Stimulated activated CD8-positive, alpha-beta memory T cell treated with anti-CD3 and anti-CD28 coated beads, Interleukin-12 subunit alpha, Interleukin-12 subunit beta, amount 100 ng/mL, for 4 hours (primary cell): ENCODE results near the gene UQCR11.
"Not testable (repeated sequence)": the region's sequence is repeated elsewhere in the genome, so short reads cannot be mapped to it uniquely, and the experiment has no call there.

ENCODE experiments used
- DNase-seq: peaks from one replicate; pipeline ENCODE4 v3.0.0-alpha.2; 2020; ENCODE audit warnings: low read depth

UQCR11 gene

DNA sequence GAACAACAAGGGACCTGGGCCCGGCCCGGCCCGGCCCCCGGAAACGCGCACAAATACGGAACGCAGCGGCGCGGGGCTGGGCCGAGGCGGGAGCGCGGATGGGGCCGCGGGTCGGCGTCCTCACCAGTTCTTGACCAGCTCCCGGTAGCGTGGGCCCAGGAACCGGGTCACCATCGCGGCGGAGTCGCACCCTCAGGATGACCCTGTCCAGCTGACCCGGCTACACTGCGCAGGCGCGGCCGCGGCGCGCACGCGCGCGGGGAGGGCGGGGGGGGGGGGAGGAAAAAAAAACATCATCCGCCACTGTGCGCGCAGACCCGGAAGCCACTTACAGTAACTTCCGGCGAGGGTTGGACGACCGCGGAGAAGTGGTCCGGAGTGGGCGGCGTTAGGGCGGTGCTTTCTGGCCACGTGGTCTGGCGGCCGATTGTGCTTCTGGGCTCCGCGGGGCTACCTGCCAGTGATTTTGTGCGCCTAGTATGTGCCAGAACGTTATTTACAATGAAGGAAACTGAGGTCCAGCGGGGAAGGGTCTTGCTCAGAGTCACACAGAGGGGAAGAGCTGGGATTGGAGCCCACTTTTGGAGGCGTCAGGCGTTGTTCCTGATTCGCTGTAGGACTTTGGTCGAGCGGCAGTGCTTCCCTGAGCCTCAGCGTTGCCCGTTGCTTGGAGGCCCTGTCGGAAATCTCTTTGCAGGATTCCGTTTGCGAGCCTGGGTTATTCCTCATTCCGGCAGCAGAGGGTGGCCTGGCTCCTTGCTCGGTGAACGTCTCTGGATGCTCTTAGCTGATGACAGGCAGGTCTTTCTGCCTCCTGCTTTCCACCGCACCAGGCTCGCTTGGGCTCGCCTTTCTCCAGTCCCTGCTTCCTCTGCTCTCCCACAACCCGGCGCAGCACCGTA is at the start of gene UQCR11:
Gene UQCR11 (minus strand): TSS at position 227 of the 902 bp plus-strand sequence. CDS start 53 bp downstream, at position 174.
- peak; percentile 86 for DNase-seq

DNA sequence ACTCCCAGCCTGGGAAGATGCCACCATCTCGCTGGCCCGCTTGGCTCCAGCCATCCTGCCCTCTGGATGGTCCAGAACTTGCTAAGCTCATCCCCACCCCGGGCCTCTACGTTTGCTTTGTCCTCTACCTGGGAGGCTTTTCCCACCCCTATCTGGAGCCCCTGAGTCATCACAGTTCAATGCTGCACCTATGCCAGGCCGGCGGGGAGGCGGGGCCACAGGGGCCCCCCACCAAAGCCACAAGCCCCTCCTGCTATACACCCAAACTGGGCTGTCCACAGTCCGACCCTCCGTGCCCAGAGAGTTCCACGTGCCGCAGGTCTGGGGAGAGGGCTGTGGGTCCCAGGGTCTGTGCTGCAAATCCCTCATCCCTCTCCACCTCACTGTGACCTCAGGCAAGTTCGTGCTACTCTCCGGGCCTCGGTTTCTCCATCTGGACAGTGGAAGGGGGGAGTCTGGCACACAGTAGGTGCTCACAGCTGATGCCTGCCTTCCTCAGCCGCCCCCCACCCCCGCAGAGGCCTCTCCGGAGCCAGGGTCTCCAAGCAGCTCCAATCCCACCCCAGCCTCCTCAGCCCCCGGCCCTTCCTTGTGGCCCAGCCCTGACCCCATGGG is 49.0 kb upstream of the UQCR11 start:
- no peak for DNase-seq

GRCh38 chr19:1653300-1653628 is 48.0 kb upstream of the UQCR11 start:
- DNase-seq, result no peak

DNA sequence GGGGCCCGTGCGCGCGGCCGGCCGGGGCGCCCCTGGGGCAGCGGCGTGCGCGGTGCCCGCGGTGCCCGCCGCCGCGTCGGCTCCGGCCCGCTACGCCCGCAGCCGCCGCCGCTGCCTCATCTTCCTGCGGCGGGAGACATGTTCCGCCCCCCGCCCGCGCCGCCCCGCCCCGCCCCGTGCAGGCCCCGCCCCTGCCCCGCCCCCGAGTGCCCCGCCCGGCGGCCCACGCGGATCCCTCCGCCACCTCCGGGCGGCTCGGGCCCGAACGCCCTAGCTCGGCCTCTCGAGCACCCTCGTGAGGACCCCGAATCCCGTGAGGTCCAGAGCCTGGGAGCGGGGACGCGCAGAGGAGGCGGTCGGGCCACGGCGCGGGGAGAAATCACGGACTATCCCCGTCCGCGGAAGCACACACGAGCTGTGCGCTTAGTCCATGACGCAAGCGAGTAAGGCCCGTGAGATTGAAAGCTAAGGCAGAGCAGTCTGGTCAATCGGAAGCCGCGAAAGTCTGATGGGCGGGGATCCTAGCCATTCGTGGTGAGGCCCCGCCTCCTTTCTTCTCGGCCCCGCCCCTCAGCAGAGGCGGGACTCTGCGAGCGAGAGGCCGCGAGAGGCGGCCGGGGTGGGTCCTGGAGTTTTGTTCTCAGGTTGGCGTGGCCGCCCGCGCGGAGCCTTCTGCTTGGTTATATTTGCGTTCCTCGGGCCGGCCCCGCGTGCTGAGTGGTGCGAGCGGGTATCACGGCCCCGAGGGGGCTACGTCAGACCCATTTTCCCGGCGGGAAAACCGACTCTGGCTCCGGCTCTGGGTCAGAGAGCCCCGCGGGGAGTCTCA is 47.4 kb upstream of the UQCR11 start, which contains the start of gene TCF3:
Gene TCF3 (minus strand): TSS at position 145 of the 829 bp plus-strand sequence. CDS start 2,367 bp downstream, outside the sequence.
- DNase-seq, result peak; percentile 98

GRCh38 chr19:1651568-1652291 is 46.5 kb upstream of the UQCR11 start:
- peak; percentile 39 for DNase-seq

GRCh38 chr19:1650650-1651567 is 45.6 kb upstream of the UQCR11 start:
- peak; percentile 53 for DNase-seq

- no peak for DNase-seq
These were observed 44.7 kb upstream of the UQCR11 start for GRCh38 chr19:1649706-1650649.

GRCh38 chr19:1648920-1649541 is 43.8 kb upstream of the UQCR11 start:
- DNase-seq, result no peak

DNA sequence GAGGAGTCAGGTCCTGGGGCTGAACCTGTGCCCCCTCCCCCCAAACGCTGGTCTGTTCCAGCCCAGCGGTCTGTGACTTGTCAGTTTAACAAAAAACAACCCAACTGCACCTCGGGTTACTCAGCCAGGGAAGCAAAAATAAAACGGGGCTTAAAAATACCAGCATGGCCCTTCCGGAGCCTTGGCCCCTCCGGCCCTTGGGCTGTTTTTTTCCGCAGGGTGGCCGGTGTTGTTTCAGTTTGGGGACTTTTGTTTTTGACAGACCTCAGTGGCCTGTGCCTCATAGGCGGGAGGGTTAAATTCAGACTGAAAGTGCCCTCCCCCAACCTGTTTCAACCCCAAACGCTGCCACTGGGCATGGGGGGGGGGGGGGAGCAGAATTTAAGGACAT is 43.2 kb upstream of the UQCR11 start:
- no peak for DNase-seq

DNA sequence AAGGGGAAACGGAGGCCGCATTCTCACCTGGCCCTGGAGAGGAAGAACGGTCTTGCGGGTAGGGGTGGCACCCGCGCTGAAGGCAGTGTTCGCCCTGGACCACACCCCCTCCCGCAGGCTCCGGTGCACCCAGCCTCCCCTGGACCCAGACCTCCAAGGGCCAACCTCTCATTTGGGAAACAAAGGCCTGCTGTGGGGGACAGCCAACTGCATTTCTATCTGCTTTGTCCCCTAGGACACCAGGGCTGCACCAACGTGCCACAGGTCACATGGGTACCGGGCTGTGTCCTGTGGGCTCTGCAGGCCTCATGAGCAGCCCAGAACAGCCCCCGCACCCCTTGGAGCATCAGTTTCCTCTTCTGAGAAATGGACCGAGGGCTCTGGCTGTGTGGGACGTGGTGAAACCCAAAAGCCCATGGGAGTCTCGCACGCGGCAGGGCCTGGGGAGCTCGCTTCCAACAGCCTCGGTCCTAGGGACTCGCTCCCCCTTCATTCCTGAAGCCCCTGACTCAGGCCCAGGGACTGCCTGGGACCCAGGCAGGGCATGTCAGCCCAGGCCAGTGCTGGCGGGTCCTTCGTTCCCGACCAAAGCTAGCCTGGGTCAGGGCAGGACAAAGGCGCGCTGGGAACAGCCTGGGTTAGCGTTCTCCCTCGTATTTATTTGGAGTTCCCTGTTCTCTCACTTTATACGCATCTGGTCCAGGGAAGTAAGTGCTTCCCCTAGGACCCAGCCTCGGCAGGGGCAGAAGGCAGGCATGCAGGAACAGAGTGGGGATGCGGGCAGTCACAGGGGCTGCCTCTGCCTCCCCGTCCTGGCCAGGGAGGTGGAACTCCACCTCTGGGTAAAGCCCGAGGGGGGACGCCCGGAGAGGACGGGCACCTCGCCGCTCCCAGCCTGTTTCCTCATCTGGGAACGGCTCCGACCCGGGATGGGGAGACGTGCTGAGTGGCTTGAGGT is 42.5 kb upstream of the UQCR11 start:
- no peak for DNase-seq

GRCh38 chr19:1646659-1647453 is 41.6 kb upstream of the UQCR11 start:
- DNase-seq, result no peak

DNA sequence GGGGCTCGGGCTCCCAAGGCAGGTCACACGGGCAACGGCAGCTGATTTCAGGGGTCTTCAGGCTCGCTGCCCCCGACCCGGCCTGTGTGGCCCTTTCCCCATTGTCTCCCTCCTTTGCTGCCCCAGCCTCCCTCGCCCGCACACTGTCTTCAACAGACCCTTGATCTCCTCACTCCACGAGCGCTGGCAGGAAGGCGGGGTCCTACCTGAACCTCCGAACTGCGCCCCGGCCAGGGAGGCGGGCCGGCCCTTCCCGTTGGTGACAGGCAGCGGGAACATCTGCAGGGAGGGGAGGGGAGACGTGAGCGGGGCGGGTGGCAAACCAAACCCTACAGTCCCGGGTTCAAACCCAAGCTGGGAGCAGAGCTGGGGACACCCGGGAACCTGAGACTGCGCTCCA is 40.9 kb upstream of the UQCR11 start:
- no peak for DNase-seq

DNA sequence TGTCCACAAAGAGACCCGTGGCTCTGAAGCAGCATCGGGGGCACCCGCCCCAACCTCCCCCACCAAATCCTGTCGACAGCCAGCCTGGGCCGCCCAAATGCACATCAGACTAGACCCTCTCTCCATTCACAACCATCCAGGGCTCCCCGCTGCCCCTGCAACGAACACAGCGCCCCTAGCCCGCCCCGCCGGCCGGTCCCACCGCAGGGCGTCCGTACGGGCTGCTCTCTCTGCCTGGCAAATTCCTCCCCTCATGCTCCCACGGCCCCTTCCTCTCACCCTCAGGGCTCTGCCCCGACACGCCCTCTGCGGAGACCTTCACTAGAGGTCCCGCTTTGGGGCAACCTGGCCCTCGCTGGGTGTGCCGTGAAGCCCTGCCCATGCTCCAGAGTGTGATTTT is 40.0 kb upstream of the UQCR11 start:
- DNase-seq, result no peak

DNA sequence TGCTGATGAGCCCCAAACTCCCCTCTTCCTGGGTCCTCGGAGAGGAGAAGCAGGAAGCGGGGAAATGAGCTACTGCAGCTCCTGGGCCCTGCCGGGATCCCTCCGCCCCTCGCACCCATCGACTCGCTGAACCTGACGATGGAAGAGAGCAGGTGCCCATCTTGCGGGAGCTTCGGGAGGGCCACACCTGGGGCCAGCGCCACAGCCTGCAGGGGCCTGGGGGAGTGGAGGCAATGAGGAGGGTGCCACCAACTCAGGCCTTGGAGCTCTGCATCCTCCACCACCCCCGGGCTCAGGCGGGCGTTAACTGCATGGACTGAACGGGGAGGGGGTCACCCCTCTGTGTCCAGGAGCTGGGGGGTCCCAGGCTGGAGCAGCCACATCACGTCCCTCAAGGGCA is 38.8 kb upstream of the UQCR11 start:
- no peak for DNase-seq

GRCh38 chr19:1640893-1641448 is 35.7 kb upstream of the UQCR11 start:
- not testable (repeated sequence) for DNase-seq

GRCh38 chr19:1636325-1637236 is 31.3 kb upstream of the UQCR11 start:
- no peak for DNase-seq
